HCT116 (cell line): Measurements from ENCODE around the gene MIB2. TPM values are rescaled to one million over a fixed set of nuclear protein-coding genes. Genes with fewer than 3 reads are reported as not detected.

Experiments used
- ATAC-seq: fragments of 200-7000 bp; cut with Tn5 transposase; 2 replicates; pipeline ENCODE4 v1.9.1; 2020; ENCODE audit warnings: mild to moderate bottlenecking, moderate library complexity
- BruUV-seq: library from RNA; stranded (reverse); fragments of 400-500 nt; replicated peaks from 2 replicates; lab custom pipeline; 2021; lab: Mats Ljungman, UMichigan
- CTCF ChIA-PET: fragments of 300-600 bp; sonication (Branson Sonifier 250); formaldehyde crosslinking; loops from one replicate; lab custom pipeline; 2021; ENCODE audit warnings: antibody characterized with exemption; lab: Charles Lee
- POLR2A ChIA-PET: fragments of 300-600, 350-600 bp; sonication (Branson Sonifier 250); formaldehyde crosslinking; loops from one replicate; lab custom pipeline; 2021; ENCODE audit warnings: antibody characterized with exemption; lab: Charles Lee
- RAD21 ChIA-PET, 2 experiments: fragments of 300-600 bp; sonication (Branson Sonifier 250); formaldehyde crosslinking; loops; one replicate each; lab custom pipeline; 2023; ENCODE audit warnings: low total read pairs in 2 of 2; ENCODE audit not compliant: uncharacterized antibody in 2 of 2, unreplicated experiment in 2 of 2, low non-redundant PET in 1 of 2; lab: Charles Lee
- DNase-seq: peaks from one replicate; pipeline ENCODE4 v3.0.0-alpha.2; 2010; ENCODE audit warnings: low read depth, low spot score
- H2AFZ ChIP-seq: fragments of 200-600 bp; shearing (Covaris generic), sonication (generic); 2 replicates; pipeline ENCODE4 v1.6.1; 2017; ENCODE audit warnings: low read depth, mixed run types, mixed read lengths, antibody characterized with exemption, low read length; ENCODE audit not compliant: poor library complexity, severe bottlenecking
- H3K27ac ChIP-seq: 2 replicates; pipeline ENCODE4 v1.5.1; 2012; ENCODE audit warnings: low read depth, low read length
- H3K27me3 ChIP-seq: fragments of 200-600 bp; sonication (generic); 2 replicates; pipeline ENCODE4 v1.6.1; 2016; ENCODE audit warnings: mixed run types, low read length, mixed read lengths; ENCODE audit not compliant: insufficient read depth
- H3K36me3 ChIP-seq, 2 experiments: fragments of 200-500 bp in 1 of 2; fragments of 200-600 bp in 1 of 2; sonication (Bioruptor generic) in 1 of 2; sonication (generic) in 1 of 2; 2 replicates each; pipeline versions ENCODE4 v1.5.1 to v1.6.1; 2014 to 2016; ENCODE audit warnings: low read length in 2 of 2, inconsistent platforms in 1 of 2, mixed read lengths in 1 of 2, mixed run types in 1 of 2; ENCODE audit not compliant: insufficient read depth in 2 of 2, control insufficient read depth in 1 of 2
- H3K4me1 ChIP-seq, 2 experiments: fragments of 200-600 bp in 1 of 2; sonication (generic) in 1 of 2; 2 replicates each; pipeline versions ENCODE4 v1.5.1 to v1.6.1; 2012 to 2017; ENCODE audit warnings: low read length in 2 of 2, inconsistent platforms in 1 of 2, mild to moderate bottlenecking in 1 of 2, mixed read lengths in 1 of 2, mixed run types in 1 of 2, moderate library complexity in 1 of 2; ENCODE audit not compliant: insufficient read depth in 2 of 2, control insufficient read depth in 1 of 2
- H3K4me2 ChIP-seq: fragments of 200-600 bp; sonication (generic); 2 replicates; pipeline ENCODE4 v1.6.1; 2017; ENCODE audit warnings: mixed run types, low read length, mixed read lengths
- H3K4me3 ChIP-seq, 2 experiments: fragments of 200-600 bp in 1 of 2; sonication (generic) in 1 of 2; replicated peaks in 1 of 2; 2 replicates each; pipeline ENCODE4 v1.5.1; 2011 to 2016; ENCODE audit warnings: low read length in 2 of 2, control low read depth in 1 of 2, low read depth in 1 of 2, mild to moderate bottlenecking in 1 of 2, mixed read lengths in 1 of 2, mixed run types in 1 of 2
- H3K79me2 ChIP-seq: fragments of 200-600 bp; sonication (generic); 2 replicates; pipeline ENCODE4 v1.6.1; 2017; ENCODE audit warnings: mild to moderate bottlenecking, mixed run types, low read length, moderate library complexity, mixed read lengths; ENCODE audit not compliant: insufficient read depth
- H3K9ac ChIP-seq: fragments of 200-600 bp; sonication (generic); 2 replicates; pipeline ENCODE4 v1.6.1; 2016; ENCODE audit warnings: low read length, mixed read lengths
- H3K9me2 ChIP-seq: fragments of 200-600 bp; sonication (generic), shearing (Covaris generic); 2 replicates; pipeline ENCODE4 v1.6.1; 2017; ENCODE audit warnings: mixed run types, mild to moderate bottlenecking, moderate library complexity; ENCODE audit not compliant: insufficient read depth
- H3K9me3 ChIP-seq, 2 experiments: fragments of 200-500 bp in 1 of 2; fragments of 200-600 bp in 1 of 2; sonication (Bioruptor generic) in 1 of 2; sonication (generic) in 1 of 2; 2 replicates each; pipeline ENCODE4 v1.6.1; 2014 to 2017; ENCODE audit warnings: low read length in 2 of 2, mixed read lengths in 2 of 2, inconsistent platforms in 1 of 2, low read depth in 1 of 2, mild to moderate bottlenecking in 1 of 2, mixed run types in 1 of 2, moderate library complexity in 1 of 2; ENCODE audit not compliant: control insufficient read depth in 1 of 2, insufficient read depth in 1 of 2
- H4K20me1 ChIP-seq: fragments of 200-600 bp; sonication (generic), shearing (Covaris generic); 2 replicates; pipeline ENCODE4 v1.6.1; 2017; ENCODE audit warnings: mixed run types, mild to moderate bottlenecking, moderate library complexity; ENCODE audit not compliant: insufficient read depth
- ATF3 ChIP-seq: IDR thresholded peaks from 2 replicates; pipeline ENCODE4 v1.6.1; 2012
- CBX3 ChIP-seq: IDR thresholded peaks from 2 replicates; pipeline ENCODE4 v1.6.1; 2012; ENCODE audit warnings: low read depth
- CTCF ChIP-seq, 3 experiments: fragments of 200-600 bp in 1 of 3; sonication (generic) in 1 of 3; IDR thresholded peaks in 2 of 3; conservative IDR thresholded peaks in 1 of 3; 2 replicates each; pipeline ENCODE4 v1.5.1; 2012 to 2017; ENCODE audit warnings: low read depth in 2 of 3, low read length in 2 of 3, antibody characterized with exemption in 1 of 3, borderline replicate concordance in 1 of 3, control low read depth in 1 of 3, mild to moderate bottlenecking in 1 of 3, mixed read lengths in 1 of 3, mixed run types in 1 of 3, moderate library complexity in 1 of 3; ENCODE audit not compliant: insufficient read depth in 1 of 3
- EGR1 ChIP-seq: IDR thresholded peaks from 2 replicates; pipeline ENCODE4 v1.6.1; 2012; ENCODE audit warnings: low read depth
- ELF1 ChIP-seq: IDR thresholded peaks from 2 replicates; pipeline ENCODE4 v1.6.1; 2012; ENCODE audit warnings: low read depth, borderline replicate concordance
- EZH2phosphoT487 ChIP-seq: fragments of 200-600 bp; IDR thresholded peaks from 2 replicates; pipeline ENCODE4 v1.6.1; 2018; ENCODE audit warnings: antibody characterized with exemption, borderline replicate concordance
- MAX ChIP-seq: IDR thresholded peaks from 2 replicates; pipeline ENCODE4 v1.6.1; 2012
- POLR2A ChIP-seq: IDR thresholded peaks from 2 replicates; pipeline ENCODE4 v1.7.0; 2011; ENCODE audit warnings: borderline replicate concordance; ENCODE audit not compliant: insufficient read depth, insufficient read length; ENCODE audit errors: extremely low read depth
- POLR2AphosphoS5 ChIP-seq: IDR thresholded peaks from 2 replicates; pipeline ENCODE4 v1.6.1; 2011; ENCODE audit warnings: mild to moderate bottlenecking, low read depth, low read length, moderate library complexity
- RAD21 ChIP-seq: IDR thresholded peaks from 2 replicates; pipeline ENCODE4 v1.6.1; 2012; ENCODE audit warnings: low read depth, mild to moderate bottlenecking
- SP1 ChIP-seq: IDR thresholded peaks from 2 replicates; pipeline ENCODE4 v1.6.1; 2012; ENCODE audit warnings: low read depth
- SRF ChIP-seq: IDR thresholded peaks from 2 replicates; pipeline ENCODE4 v1.6.1; 2012; ENCODE audit warnings: low read depth
- TCF7L2 ChIP-seq: IDR thresholded peaks from 2 replicates; pipeline ENCODE4 v1.7.0; 2011; ENCODE audit warnings: borderline replicate concordance, inconsistent platforms; ENCODE audit not compliant: insufficient read depth, insufficient read length; ENCODE audit errors: extremely low read depth
- YY1 ChIP-seq: IDR thresholded peaks from 2 replicates; pipeline ENCODE4 v1.6.1; 2011; ENCODE audit warnings: low read length, low read depth, moderate library complexity, mild to moderate bottlenecking; ENCODE audit not compliant: insufficient replicate concordance; ENCODE audit errors: extremely low read depth
- ZBTB33 ChIP-seq: IDR thresholded peaks from 2 replicates; pipeline ENCODE4 v1.6.1; 2011; ENCODE audit warnings: mild to moderate bottlenecking, low read length, moderate library complexity; ENCODE audit not compliant: insufficient replicate concordance; ENCODE audit errors: extremely low read depth
- ZFX ChIP-seq: fragments of 450-650 bp; IDR thresholded peaks from 2 replicates; pipeline ENCODE4 v1.6.1; 2017
- ZNF274 ChIP-seq: fragments of 200-500 bp; sonication (Bioruptor generic); IDR thresholded peaks from 2 replicates; pipeline ENCODE4 v1.6.1; 2014; ENCODE audit warnings: mild to moderate bottlenecking, low read depth, low read length, inconsistent platforms
- intact Hi-C: fragments of 100-400 bp; cut with micrococcal nuclease; formaldehyde crosslinking; loops from 2 replicates; pipeline ENCODE4 v1.10.0; 2022
- total RNA-seq: library from RNA; stranded (reverse); gene quantifications from one replicate; pipeline ENCODE4 v1.2.1, GENCODE V29; 2021; ENCODE audit not compliant: unreplicated experiment

The MIB2 gene
- total RNA-seq, 1 experiment from 2014 or later = 194 TPM

GRCh38 chr1:1617516-1617915 is 2.2 kb downstream of the MIB2 start:
- intact Hi-C loops = loop anchor here (10.0 kb wide), 1 partner anchor 273 kb away; the partner anchor contains the start of gene DVL1
- H3K4me1 ChIP-seq = peaks cover 11 to 29% of the 10 kb centered on the region in 2 experiments; a peak in 3 of 4 replicates
- POLR2A ChIA-PET = interaction anchor here (2.2 kb wide), 1 partner anchor 11 kb away, joined by 6 read pairs; no protein-coding TSS in a partner anchor

More at GRCh38 chr1:1617516-1617915, 2.2 kb downstream of the MIB2 start:
- Histone ChIP-seq H3K27me3 (no peaks in the 10 kb centered on the region), H3K9me3 (no peaks in the 10 kb centered on the region), H3K4me2 (peak overlapping the region; percentile 97; the same call in 1 of the 2 replicates), H4K20me1 (0 out of 2 replicates have a peak, but pooled peaks cover 3% of the 10 kb centered on the region), H3K9me2 (no peaks in the 10 kb centered on the region), H3K27ac (no peak overlapping the region), H2AFZ (no peak overlapping the region), H3K79me2 (peaks cover 9% of the 10 kb centered on the region; the same call in 1 of the 2 replicates), H3K9ac (no peak overlapping the region), H3K36me3 (peaks cover 0 to 3% of the 10 kb centered on the region in 2 experiments; a peak in 1 of 4 replicates), H3K4me3 (no peak overlapping the region)
- DNase-seq = no peak
- ATAC-seq = no peak
- ChIA-PET CTCF (no interaction called here), RAD21 (no interaction called here)
- TF ChIP-seq CBX3 = no peak
- no peak for TF ChIP-seq ZBTB33
- TF ChIP-seq SRF = no peak
- TF ChIP-seq SP1 = no peak
- TF ChIP-seq YY1 = no peak
- no peak for TF ChIP-seq TCF7L2
- no peak for TF ChIP-seq ATF3
- TF ChIP-seq RAD21 = no peak
- no peak for TF ChIP-seq ZFX
- no peak for TF ChIP-seq CTCF (IDR thresholded peaks at IDR 0.05 in 2 of 3, conservative IDR thresholded peaks at IDR 0.05 in 1 of 3; ENCODE audit: borderline replicate concordance in 1 of 3, insufficient read depth in 1 of 3, low read depth in 2 of 3, low read length in 2 of 3)
- TF ChIP-seq POLR2A = no peak
- no peak for TF ChIP-seq ZNF274
- no peak for TF ChIP-seq EZH2phosphoT487
- no peak for TF ChIP-seq MAX
- TF ChIP-seq POLR2AphosphoS5 = no peak
- TF ChIP-seq ELF1 = no peak
- no peak for TF ChIP-seq EGR1
- BruUV-seq = TSS peak; percentile 69
